Activated T-helper 1 cell treated with Interleukin-2 at 50 U/mL for 16 hours (primary cell): ENCODE data around the gene CNOT3.
A peak's percentile ranks its signal among the peaks of the same experiment; 100 is the strongest.

Source experiments
- DNase-seq: peaks from one replicate; pipeline ENCODE4 v3.0.0-alpha.2; 2020; ENCODE audit warnings: low read depth

CNOT3 gene

DNA sequence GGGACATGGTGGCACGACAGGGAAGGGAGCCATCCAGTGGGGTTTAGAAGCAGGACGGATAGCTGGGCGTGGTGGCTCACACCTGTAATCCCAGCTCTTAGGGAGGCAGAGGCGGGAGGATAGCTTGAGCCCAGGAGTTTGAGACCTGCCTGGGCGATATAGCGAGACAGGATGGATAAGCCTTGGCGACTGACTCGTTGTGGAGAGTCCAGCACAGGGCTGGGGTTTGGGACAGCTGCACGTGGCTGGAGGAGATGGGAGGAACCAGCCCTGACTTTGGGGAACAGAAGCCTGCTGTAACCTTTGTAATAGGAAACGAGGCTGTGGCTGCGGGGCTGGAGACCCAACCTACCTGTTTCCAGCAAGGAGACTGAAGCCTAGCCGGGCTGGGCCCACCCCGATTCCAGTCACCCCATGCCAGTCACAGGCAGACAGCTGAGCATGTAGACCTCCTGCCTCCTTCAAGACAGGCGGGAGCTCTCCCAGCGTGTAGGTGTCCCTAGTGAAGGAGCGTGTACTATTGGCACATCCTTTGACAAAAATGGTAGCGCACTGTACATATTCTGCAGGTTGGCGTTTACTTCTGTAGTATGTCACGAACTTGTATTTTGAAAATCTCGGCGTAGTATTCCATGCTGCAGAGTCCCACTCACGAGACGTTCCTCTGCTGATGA lies 13.9 kb downstream of the CNOT3 start:
- DNase-seq, result no peak

DNA sequence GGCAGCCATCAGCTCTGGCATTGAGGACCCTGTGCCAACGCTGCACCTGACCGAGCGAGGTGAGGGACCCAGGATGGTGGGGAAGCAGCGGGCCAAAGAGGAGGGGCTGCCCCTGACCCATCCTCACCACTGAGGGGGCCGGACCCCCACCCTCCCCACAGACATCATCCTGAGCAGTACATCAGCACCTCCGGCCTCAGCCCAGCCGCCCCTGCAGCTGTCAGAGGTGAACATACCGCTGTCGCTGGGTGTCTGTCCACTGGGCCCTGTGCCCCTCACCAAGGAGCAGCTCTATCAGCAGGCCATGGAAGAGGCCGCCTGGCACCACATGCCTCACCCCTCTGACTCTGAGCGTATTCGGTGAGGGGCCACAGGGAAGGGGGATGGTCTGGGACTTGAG lies 14.7 kb downstream of the CNOT3 start:
- no peak for DNase-seq

GRCh38 chr19:54152878-54153524 lies 15.4 kb downstream of the CNOT3 start:
- no peak for DNase-seq

DNA sequence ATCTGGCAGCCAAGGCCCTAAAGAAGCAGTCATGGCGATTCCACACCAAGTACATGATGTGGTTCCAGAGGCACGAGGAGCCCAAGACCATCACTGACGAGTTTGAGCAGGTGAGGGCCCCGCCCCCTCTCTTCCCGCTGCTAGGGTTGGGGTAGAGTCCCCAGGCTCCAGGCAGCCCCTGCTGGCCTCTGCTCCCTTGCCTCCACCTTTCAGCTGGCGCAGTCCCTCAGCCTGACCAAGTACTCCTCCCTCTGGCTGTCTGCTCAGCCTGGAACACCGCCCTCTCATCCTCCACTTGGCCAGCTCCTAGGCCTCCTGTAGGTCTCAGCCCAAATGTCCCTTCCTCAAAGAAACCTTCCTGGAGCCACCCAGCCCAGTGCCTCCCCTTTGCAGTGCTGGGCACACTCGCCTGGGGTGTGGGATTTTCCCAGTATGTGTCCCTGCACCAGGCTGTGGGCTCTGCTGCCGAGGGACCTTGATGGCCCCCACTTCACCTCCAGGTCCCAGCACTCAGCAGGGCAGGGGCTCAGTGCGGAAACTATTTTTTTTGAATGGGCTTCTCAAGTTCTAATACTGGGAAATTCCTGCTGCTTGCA lies 16.3 kb downstream of the CNOT3 start:
- DNase-seq, result no peak

DNA sequence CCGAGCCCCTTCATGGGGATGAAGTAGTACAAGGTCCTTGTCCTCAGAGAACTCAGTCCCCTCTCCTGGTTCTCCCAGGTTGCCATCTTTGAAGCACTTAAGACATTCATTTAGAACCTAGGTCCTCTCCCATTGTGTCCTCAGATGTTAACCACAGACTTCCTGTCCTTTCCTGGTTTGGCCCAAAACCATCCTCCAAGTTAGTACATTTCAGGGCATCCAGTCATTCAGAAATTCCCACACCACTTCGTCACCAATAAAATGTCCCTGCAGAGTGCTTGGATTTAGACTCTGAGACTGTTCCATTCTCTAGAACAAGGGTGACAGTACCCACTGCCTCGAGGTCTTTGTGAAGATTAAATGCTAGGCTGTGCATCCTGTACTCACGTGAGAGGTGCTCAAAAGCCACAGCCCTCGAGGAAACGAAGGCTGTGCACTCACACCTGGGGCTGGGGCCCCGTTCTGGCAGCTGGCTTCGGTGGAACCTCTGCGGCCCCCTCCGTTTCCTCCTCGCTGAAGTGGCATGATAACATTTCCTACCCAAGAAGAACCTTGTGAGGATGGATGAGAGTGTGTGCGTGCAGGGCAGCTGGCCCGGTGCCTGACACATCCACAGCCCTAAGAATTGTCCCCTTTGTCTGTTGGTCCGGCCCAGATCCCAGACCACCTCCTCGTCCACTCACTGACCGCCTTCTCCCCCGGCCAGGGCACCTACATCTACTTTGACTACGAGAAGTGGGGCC lies 17.2 kb downstream of the CNOT3 start:
- DNase-seq, result no peak

GRCh38 chr19:54155694-54156093 lies 18.1 kb downstream of the CNOT3 start:
- no peak for DNase-seq

DNA sequence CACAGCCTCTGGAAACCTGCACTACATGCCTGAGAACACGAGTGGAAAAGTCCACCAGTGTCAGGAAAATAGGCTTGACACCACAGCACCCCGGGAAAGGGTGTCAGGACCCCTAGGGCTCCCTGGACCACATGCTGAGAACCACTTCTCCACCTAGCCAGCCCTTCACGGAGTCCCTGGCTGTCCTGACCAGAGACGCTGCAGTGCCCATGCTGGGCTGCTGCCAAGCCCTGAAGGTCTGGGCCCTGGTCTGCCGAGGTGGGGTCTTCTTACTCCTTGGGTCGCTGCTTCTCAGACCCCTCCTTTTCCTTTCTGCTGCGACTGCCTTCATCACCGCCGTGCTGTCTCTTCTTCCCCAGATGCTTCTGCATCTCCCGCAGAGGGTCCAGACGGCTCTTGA lies 18.9 kb downstream of the CNOT3 start:
- DNase-seq, result no peak

- no peak for DNase-seq
Measured at GRCh38 chr19:54156953-54157352, 19.4 kb downstream of the CNOT3 start.

DNA sequence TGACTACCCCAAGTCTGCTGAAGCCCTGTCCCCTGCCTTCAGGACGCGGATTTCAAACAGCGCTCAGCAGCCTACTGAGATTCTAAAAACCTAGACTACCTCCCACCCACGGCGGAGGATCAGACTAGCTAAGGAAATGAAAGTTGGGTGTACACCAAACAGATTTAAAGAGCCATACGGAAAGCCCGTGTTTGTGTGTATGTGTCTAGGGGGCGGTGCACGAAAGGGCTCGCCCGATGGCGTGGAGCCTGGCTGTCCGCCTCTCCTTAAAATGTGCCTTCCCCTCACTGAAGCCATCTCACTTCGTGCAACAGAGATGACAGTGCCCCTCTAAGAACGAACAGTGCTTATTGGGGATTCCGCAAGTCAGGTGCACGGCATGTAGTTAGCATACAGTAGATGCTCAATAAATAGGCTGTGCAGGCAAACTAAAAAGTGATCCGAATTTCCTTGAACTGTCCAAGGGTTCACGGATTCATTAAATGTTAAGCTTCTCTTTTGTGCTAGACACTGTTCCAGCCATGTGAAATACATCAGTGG lies 21.3 kb downstream of the CNOT3 start:
- DNase-seq, result no peak

GRCh38 chr19:54159352-54160181 lies 22.0 kb downstream of the CNOT3 start, which contains the start of gene LENG1:
TSS of gene LENG1 (minus strand) at chr19:54159721. CDS start at chr19:54159695, 26 bp downstream.
- peak; percentile 97 for DNase-seq

DNA sequence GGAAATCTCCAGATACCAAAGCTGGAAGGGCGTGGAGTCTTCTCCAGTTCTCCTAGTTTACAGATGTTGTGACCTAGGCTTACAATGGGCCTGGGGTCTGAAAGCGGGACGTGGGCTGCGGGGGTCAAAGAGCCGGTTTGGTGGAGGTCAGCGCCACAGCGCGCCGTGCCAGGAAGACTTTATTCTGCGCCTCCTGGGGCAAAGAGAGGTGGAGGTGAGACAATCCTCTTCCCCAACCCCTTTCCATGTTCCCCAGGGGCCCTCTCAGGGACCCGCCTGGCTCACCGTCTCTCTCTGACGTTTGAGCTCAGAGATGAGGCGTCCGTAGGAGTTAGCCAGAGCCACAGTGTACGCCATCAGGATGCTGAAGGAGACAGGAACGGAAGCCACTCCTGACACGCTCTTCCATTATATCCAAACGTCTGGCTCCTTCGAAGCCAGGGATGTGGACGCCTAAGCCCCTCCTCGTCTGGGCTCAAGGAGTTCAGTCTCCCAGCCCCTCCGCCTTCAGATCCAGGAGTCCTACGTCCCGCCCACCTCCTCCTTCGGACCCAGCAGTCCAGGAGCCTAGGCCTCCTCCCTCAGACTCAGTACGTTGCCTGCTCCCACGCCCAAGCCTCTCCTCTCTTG lies 22.7 kb downstream of the CNOT3 start:
- DNase-seq, result no peak

DNA sequence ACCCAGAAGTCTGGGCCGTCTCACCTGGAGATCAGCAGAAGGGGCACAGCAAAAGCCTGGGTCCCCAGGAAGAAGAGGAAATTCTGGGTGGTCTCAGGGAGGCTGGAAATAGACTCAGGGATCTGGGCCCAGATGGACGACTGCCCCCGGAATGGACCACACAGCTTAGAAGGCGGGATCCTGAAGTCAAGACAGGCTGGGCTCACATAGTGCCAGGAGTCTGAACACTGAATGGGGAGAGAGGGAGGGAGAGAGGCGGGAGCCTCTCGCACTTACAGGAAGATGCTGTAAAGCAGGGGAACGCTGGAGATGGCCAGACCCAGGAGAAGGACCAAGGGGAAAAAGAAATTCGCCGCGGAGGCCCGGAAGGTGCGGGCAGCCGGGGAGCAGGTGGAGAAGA lies 23.3 kb downstream of the CNOT3 start:
- no peak for DNase-seq

- peak; percentile 63 for DNase-seq
Measured at GRCh38 chr19:54162241-54162805, 24.8 kb downstream of the CNOT3 start.

DNA sequence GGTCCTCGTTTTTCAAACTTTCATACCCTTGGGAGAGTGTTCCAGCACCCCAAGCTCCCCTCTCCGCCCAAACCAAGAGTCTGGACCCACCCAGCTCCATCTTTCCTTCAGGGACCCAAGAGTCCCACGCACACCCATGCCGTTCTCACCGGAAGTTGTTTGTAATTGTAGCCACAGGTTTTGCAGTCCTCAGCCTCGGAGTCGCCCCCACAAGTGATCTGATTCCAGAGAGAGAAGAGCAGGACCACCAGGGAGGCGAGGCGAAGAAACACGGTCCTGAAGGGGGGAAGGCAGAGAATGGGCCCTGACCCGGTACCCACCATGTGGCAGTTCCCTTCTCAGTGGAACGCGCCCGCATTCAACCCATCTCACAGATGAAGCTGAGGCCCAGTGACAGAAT lies 25.3 kb downstream of the CNOT3 start:
- no peak for DNase-seq

GRCh38 chr19:54164369-54165068 lies 27.0 kb downstream of the CNOT3 start:
- DNase-seq, result peak; percentile 31

GRCh38 chr19:54165222-54165621 lies 27.7 kb downstream of the CNOT3 start:
- no peak for DNase-seq

DNA sequence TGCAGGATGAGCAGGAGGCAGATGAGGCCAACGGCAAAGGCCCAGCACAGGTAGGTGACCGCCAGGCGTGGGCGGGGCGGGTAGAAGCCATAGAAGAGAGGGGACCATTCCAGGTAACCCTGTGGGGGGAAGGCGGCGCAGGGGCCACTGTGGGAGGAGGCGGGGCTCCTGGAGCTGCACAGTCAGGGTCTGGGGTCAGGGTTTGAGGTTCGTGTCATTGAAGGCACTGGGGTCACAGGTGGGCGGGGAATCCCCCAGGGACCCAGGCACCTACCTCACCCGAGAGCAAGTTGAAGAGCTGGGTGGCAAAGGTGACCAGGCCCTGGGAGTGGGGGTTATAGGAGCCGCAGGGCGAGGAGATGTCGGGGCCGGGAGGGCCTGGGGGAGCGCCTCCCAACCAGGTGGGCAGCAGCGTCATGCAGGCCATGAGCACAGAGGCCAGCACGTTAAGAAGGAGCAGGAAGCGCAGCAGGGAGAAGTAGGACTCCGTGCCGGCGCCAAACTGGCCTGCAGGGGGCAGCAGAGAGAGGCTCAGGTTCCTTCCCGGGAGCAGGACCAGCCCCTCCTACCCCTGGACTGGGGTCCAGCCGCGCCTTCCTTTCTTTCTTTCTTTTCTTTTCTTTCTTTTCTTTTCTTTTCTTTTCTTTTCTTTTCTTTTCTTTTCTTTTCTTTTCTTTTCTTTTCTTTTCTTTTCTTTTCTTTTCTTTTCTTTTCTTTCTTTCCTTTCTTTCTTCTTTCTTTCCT lies 30.8 kb downstream of the CNOT3 start:
- DNase-seq, result peak; percentile 75

DNA sequence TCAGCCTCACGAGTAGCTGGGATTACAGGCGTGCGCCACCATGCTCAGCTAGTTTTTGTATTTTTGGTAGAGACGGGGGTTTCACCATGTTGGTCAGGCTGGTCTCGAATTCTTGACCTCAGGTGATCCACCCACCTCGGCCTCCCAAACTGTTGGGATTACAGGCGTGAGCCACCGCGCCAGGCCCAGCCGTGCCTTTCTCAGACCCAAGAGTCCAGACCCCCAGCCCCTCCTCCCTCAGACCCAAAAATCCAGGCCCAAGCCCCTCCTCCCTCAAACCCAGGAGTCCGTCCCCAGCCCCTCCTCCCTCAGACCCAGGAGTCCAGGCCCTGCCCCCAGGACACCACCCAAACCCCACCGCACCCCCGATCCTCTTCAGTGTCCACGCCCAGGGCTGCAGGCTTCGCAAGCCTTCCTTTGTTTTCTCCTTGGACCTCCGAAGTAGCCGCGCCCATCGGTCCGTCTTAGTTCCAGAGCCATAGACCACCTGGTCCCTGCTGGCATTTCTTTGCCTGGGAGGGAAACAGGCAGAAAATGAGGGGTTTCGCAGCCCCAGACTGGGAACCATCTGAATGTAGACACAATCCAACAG lies 31.7 kb downstream of the CNOT3 start:
- no peak for DNase-seq
